NCI-H146 treated with DMSO at 0.1 percent for 48 hours (cell line): Measurements from ENCODE around the gene PODXL.

ENCODE experiments used
- DNase-seq: peaks from one replicate; lab custom pipeline; 2025; ENCODE audit not compliant: unreplicated experiment; lab: John Stamatoyannopoulos, UW

The PODXL gene

DNA sequence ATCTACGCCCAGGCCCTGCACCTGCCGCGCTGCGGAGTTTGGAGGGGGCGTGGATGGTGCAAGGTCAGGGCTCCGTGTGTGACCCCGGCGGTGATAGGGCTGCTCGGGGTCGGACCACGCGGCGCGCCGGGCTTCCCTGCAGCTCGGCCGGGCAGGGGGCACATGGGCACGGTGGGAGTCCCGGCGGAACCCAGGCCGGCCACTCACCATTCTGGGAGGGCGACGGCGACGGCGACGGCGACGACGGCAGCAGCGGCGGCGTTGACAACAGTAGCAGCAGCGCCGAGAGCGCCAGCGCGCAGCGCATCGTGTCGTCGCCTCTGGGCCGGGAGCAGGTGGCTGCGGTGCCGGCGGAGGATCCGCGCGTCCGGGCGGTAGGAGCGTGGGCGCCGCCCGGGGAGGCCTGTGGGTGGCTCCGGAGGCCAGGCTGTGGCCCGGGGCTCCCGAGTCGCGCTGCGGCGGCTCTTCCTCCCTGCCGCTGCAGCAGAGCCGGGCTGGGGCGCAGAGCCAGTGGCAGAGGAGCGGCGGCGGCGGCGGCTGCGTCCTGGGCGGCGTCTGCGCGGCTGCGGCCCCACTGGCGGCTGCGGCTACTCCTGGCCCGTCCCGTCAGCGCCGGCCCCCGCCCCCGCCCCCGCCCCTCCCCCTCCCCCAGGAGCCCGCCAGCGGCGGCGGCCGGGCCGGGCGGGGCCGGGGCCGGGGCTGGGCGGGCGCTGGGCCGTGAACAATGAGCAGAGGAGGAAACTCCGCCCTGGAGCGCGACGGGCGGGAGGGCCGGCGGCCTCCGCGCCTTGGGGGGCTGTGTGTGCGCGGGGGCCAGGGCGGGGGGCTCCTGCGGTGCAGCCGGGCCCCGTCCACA lies at the start of gene PODXL:
PODXL (minus strand) TSS at position 576 of the 856 bp plus-strand sequence; CDS start at position 307, 269 bp downstream.
- DNase-seq: peak; percentile 77

DNA sequence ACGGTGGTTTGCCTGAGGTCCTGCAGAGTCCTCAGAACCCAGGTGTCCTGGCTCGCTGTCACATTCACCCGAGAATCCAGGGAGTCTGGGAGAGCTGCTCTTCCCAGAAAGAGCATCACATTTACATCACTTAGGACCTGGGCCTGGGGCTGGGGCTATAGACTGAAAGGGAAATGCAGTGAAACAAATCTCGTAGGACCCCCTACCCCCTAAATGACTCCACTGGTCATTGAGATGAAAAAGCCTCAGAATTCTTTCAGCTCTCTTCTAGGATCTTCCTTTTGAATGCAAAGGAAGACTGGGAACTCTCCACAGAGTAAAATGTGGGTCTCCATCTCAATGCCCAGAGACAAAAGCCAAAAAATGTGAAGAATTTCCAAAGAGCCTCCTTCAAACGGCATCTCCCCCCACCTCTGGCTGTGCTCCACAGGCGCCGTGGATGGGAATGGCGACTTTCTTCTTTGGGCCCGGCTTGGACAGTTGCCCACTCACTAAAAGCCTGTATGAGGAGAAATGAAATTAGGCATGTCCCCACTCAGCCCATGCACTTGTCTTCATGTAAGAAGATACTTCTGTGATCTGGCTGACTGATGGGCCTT lies 49.0 kb upstream of the PODXL start:
- no peak for DNase-seq

DNA sequence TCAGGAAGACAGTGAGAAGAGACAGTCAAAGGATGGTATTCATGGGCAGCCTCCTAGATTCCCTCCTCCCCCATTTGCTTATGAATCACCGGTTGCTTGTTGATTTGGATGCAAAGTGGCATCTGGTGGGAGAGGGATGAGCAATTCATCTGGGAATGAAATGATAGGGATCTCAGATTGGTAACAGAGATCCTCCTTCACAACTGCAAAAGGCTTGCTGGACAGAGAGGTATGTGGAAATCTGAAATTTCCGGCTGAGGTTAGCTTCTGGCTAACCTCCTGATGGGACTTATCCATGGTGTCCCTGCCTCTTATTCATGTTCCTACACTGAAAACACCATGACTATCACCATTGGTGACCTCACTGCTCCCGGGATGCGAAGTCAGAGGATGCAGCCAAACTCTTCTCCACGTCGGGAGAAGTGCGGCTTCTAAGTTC lies 48.4 kb upstream of the PODXL start:
- DNase-seq: no peak

DNA sequence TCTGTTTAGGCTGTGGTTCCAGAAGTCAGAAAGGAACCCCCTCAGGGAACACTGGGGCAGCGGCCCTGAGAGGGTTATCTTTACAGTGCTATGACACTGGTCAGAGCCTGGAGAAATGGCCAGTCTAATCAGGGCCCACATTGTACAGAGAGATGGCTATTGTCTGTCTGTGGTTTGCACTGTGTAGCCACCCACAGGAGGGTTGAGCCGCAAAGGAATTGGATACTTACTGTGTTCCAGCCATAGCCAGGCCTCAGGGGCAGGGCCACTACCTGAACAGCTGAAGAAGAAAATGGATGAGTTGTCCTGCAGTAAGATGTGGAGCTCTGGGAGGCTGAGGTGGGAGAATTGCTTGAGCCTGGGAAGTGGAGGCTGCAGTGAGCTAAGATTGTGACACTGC lies 47.5 kb upstream of the PODXL start:
- DNase-seq: no peak

DNA sequence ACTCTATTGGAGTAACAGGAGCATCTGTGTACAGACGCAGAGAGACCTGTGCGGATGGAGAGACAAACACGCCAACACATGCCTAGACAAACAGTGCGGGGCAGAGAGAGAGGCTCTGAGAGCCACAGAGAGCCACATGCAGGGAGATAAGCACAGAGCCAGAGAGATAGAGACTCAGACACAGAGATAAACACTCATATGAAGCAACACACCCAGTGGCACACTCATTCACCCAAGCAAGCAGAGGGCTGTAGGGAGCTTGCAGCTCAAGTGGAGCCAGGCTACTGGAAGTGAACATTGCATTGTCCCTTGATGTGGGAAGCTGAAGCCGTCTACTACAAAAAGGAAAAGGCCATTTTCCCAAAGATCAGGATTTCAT lies 46.6 kb upstream of the PODXL start:
- DNase-seq: no peak

DNA sequence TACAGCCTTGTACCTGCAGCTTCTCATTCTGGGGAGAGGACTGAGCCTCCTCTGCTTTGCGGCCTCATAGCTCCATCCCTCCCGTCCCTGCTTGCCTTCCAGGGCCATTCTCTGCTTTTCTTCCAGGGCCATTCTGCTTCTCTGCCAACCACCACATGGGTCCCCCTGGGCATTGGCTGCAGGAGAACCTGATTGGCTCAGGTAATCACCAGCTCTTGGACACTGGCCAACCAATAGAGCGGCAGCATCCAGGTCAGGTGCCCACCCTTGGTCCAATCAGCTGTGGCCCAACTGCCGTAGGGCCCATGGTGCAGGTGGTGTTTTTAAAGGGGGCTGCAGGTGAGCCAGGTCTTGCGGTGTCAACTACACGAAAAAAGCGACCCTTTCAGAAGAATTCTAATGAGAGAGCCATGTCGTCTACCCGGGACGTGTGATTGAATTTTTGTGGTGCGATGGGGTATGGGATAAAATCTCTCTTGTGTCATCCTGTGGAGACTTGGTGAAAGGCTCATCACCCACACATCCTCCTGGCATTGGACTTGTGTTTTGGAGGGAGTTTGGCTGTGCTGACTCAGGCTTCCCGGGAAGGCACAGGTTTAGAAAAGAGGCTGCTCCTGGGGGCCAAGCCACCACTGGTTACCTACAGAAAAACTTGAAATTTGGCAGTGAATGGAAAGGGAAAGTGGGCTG lies 46.0 kb upstream of the PODXL start:
- no peak for DNase-seq

DNA sequence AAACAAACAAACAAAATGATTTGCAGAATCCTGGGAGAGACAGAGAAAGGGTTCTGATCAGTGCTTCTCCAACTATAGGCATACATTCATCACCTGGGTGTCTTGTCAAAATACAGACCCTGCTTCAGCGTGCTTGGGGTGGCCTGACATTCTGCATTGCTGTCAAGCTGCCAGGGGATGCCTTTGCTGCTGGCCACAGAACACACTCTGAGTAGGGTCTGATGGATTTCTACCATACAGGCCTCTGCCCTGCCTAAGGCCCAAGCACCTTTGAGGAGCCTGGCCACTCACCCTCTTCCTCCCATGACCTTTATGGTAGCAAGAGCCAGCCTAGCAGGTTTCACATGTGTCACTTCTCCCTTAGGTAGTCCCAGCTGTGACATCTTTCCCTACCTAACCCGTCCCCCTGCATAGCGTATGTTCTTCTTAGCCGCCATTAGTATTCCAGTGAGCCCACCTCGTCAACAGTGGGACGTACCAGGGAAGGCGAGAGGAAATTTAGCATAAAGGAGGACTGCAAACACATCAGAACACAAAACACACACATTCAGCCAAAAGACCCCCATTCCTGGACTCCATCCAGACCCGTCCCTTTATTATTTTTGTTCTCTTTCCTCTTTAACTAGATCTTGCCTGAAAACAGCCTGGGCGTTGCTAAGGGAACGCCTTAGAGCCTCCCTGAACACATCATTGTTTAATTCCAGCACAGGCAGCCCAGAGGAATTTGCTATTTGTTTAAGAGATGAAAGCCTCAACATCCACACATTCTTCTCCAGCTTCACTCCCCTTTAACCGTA lies 43.9 kb upstream of the PODXL start:
- DNase-seq: no peak

DNA sequence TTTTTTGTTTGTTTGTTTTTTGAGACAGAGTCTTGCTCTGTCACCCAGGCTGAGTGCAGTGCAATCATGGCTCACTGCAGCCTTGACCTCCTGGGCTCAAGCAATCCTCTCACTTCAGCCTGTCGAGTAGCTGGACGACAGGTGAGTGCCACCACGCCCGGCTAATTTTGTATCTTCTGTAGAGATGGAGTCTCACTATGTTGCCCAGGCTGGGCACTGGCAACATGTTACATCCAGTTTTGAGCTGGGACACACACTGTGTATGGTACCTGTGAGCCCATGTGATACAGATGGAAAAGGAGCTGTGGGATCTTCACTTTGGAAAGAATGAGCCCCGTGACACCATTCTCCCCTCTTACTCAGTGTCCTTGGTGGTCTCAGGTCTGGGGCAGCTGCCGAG lies 40.4 kb upstream of the PODXL start:
- no peak for DNase-seq

DNA sequence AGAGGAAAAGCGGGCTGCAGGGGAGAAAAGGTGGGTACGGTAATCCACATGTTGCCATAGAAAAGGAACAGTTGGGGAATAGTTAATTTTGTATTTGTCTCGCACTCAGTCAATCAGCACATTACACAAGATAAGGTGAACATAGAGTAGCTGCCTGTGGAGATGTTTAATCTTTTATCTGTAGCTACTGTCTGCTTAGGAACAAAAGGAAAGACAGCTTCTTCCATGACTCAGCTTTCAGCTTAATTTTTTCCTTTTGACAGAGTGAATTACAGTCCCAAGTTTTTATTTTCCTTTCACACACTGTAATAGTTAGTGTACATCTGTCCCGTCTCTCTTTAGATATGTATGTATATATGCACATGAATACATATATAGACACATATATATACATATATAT lies 39.3 kb upstream of the PODXL start:
- peak; percentile 48 for DNase-seq

DNA sequence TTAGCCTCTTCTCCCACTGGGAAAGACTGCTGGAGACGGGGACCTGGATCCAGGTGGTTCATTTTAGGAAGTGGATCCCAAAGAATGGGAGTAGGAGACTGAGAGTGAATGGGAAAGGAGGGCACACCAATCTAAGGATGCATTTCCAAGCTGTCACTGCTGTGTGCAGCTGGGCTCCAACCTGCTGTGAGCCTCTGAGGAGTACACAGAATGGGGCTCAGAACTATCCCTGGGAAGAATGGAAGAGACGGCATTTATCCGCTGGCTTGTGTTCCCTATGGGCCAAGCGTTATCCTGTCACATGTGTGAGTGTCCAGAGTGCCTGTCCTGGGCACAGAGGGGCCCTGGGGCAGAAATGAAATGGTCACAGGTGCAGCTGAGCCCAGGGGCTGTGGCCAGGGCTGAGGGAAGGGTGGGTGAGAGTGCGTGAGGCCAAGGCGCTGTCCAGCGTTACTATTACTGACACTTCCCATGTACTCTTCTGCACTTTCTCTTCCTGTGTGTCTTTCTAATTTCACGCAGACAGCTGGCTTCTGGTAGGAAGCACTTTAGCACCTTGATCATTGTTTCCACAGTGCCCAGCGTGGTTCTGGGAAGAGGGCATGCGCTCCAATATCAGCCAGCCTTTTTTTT lies 35.4 kb upstream of the PODXL start:
- no peak for DNase-seq

DNA sequence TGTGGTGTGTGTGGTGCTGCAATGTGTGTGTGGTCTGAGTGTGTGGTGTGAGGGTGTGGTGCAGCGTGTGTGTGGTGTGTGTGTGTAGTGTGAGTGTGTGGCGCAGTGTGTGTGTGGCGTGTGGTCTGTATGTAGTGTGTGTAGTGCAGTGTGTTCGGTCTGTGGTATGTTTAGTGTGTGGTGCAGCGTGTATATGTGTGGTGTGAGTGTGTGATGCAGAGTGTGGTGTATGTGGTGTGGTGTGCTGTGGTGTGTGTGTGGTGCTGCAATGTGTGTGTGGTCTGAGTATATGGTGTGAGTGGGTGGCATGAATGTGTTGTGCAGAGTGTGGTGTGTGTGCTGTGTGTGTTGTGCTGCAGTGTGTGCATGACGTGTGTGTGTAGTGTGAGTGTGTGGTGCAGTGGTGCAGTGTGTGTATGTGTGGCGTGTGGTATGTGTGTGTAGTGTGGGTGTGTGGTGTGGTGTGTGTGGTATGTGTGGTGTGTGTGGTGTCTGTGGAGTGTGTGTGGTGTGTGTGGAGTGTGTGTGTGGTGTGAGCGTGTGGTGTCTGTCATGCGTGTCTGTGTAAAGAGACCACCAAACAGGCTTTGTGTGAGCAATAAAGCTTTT lies 31.0 kb upstream of the PODXL start:
- no peak for DNase-seq

DNA sequence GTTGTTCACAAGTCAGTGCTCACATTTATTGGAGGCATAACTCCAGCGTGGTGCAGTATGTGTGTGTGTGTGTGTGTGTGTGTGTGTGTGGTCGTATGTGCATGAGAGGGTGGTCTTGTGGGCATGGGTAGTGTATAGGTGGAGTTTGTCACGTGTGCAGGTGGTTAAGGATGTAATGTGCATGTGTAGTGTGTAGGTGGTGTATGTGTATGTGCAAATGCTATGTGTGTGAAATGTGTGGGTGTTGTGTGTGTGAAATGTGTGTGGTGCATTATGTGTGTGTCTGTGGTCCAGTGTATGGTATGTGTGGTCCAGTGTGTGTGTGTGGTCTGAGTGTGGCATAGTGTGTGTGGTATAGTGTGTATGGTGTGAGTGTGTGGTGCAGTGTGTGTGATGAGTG lies 30.3 kb upstream of the PODXL start:
- DNase-seq: no peak

DNA sequence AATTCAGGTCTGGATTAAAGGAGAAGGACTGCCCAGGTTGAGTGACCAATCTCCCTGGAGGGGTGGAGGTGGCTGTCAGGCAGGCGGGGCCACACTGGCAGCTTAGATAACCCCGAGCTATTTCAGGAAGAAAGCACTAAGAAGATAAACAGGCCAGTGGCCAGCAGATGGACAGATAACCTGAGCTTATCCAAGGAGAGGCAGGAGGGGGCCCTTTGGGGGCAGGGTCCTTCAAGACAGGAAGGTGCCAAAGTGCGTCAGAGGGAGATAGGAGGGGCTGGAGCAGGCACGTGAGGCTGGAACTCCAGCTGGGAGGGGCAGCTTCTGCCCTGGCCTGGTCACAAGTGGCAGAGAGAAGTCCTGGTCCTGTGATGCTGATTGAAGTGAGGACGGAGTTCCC lies 29.8 kb upstream of the PODXL start:
- no peak for DNase-seq

DNA sequence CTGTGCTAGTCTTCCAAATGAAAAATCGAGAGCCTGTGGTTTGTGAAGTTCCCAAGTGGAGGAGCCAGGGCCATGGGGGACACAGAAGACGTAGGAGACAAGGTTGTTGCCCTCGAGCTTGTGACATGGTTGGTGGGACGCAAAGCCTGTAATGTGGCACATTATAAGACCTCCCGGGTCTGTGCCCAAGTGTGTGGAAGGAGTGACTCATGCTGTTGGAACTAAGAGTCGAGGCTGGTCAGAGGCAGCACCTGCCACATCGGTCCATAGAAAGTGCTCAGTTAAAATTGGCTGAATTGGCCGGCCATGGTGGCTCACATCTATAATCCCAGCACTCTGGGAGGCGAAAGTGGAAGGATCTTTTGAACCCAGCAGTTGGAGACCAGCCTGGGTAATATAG lies 27.0 kb upstream of the PODXL start:
- DNase-seq: no peak

DNA sequence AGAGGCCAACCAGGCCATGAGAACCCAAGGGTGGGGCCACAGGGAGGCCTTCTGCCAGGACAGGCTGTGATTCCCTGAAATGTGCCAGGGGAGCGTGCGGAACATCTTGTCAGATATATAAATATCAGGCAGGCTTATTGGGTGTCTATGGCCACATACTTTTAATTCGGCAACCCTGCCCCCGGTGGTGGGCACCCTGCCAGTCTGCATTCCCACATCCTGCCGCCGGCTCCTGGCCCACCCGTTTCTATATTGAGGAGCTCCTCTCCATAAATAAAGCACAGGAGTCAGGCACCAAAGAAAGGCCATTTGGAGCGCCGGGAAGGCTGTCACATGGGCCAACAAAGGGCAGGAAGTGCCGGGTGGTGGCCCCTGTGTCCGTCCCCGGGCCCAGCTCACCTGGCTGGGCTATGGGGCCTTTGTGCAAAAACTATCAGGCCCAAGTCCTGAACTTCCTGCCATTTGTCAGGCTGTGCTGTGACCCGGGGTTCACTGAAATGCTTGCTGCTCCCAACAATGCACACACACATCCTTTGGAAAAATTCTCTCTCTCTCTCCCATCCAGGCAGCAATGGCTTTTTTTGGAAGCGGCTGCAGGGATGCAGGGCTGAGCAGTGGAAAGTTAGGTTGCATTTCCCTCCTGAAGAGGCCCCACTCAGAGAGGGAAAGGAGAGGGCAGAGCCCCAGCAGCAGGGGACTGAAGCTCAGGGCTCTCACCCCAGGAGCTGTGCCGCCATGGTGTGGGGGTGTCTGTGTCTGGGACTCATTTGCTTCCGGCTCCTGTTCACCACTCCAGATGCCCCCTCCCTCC lies 25.0 kb upstream of the PODXL start:
- no peak for DNase-seq

DNA sequence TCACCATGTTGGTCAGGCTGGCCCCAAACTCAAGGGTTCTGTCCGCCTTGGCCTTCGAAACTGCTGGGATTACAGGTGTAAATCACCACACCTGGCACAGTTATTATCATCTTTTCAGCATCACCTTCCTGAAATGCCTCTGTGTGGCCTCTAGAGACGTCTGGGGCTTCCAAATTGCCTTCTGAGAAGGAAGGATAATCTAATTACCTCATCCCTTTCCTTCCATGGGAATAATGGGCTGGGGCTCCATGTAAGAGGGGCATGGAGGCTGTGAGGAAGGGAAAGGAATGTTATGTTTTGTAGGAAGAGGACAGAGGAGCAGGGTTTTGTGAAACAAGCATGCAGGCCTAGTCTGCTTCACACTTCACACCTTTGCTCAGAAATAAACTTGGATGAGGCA lies 22.2 kb upstream of the PODXL start:
- no peak for DNase-seq

DNA sequence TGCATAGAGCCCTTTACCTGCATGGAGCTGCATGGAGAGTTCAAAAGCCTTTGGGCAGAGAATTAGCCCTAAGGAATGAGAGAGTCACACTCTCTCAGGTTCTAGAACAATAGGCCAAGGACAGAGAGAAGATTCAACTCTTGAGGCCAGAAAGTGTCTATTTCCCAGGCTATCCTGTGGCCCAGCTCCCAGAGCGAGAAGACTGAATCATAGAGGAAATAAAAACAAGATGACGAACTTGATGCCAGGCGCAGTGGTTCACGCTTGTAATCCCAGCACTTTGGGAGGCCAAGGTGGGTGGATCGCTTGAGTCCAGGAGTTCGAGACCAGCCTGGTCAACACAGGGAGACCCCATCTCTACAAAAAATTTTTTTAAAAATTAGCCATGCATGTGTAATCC lies 18.3 kb upstream of the PODXL start:
- DNase-seq: no peak

DNA sequence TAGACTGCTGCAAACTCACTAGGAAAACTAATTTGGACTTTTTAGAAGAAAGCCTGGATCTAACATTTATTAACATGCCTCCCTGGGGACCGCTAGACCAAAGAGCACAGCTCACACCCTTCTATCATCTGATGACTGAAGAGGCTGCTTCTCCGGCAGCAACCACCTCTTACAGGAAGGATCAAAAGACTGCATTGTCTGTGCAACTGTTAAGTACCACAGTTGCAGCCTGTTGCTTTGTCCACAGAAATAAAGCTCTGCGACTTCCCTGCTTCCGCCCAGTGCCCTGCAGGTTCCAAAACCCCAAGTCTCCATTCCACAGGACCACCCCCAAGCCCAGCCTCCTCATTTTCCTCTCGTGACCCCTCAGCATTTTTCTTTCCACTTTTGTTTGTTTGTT lies 14.0 kb upstream of the PODXL start:
- DNase-seq: no peak

DNA sequence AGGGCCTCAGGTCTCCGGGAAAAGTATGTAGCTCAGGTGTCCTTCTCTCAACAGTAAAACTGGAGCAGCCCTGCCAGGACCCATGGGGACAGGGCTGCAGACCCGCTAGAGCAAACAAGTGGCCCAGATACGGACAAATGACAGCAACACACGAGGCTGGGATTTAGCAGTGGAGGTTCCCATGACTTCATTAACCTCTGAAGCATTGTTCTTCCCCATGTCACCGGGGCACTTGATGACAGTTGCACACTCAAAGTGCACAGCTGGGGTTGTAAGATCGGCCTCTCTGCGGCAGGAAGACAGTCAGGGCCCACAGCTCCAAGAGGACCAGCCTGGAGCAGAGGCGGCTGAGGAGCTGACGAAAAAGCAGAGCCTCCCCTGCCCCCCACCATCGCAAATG lies 12.5 kb upstream of the PODXL start:
- no peak for DNase-seq

DNA sequence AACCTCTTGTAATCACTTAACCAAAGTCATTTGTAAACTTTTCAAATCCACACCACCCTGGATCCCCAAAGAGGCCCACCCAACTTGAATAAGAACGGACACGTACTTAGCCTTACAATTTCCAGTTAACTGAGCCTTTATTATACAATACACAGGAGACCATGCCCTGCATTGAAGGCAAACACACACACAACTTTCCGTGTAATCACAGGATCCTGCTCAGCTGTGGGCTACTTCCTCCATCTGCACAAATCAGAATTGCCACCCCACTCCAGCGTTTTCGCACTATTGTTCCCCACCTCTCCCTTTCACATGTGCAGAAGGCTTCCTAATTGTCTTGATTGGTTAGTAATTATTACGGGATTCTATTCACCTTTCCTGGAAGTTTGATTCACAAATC lies 12.1 kb upstream of the PODXL start:
- DNase-seq: no peak
